SK-N-SH treated with all-trans-retinoic acid at 6 μM for 48 hours (cell line): Measurements from ENCODE around the gene TAF12.
"Not testable (repeated sequence)": the region's sequence is repeated elsewhere in the genome, so short reads cannot be mapped to it uniquely, and the experiment has no call there.

Source experiments
- ATAC-seq: fragments of 200-7000 bp; cut with Tn5 transposase; 3 replicates; pipeline ENCODE4 v1.9.1; 2020; ENCODE audit warnings: mild to moderate bottlenecking, moderate library complexity
- ARNTL ChIP-seq: fragments of 450-650 bp; formaldehyde crosslinking; IDR thresholded peaks from 2 replicates; pipeline ENCODE4 v1.5.0; 2020; ENCODE audit warnings: low read depth, mild to moderate bottlenecking, moderate library complexity, borderline replicate concordance
- CREB5 ChIP-seq: fragments of 250-450 bp; sonication (Bioruptor Pico); IDR thresholded peaks from 2 replicates; pipeline ENCODE4 v1.5.1; 2020; ENCODE audit warnings: low read depth, mild to moderate bottlenecking, moderate library complexity
- CSDC2 ChIP-seq: fragments of 250-450 bp; sonication (Bioruptor Pico); IDR thresholded peaks from 2 replicates; pipeline ENCODE4 v1.5.0; 2020; ENCODE audit warnings: mild to moderate bottlenecking, moderate library complexity
- CSRNP3 ChIP-seq: fragments of 250-450 bp; sonication (Bioruptor Pico); IDR thresholded peaks from 2 replicates; pipeline ENCODE4 v1.5.1; 2021; ENCODE audit warnings: mild to moderate bottlenecking, moderate library complexity
- ESRRG ChIP-seq: fragments of 250-450 bp; sonication (Bioruptor Pico); IDR thresholded peaks from 2 replicates; pipeline ENCODE4 v1.6.1; 2021; ENCODE audit warnings: mild to moderate bottlenecking
- ISL1 ChIP-seq: fragments of 250-450 bp; sonication (Bioruptor Pico); IDR thresholded peaks from 2 replicates; pipeline ENCODE4 v2.1.2; 2022; ENCODE audit warnings: mild to moderate bottlenecking, moderate library complexity
- OSR1 ChIP-seq: fragments of 250-450 bp; sonication (Bioruptor Pico); IDR thresholded peaks from 2 replicates; pipeline ENCODE4 v1.8.0; 2022; ENCODE audit warnings: moderate library complexity, mild to moderate bottlenecking, inconsistent platforms
- PATZ1 ChIP-seq: fragments of 250-450 bp; sonication (Bioruptor Pico); IDR thresholded peaks from 2 replicates; pipeline ENCODE4 v1.8.0; 2020; ENCODE audit warnings: mild to moderate bottlenecking, moderate library complexity, borderline replicate concordance
- PPARA ChIP-seq: fragments of 250-450 bp; sonication (Bioruptor Pico); IDR thresholded peaks from 2 replicates; pipeline ENCODE4 v1.5.0; 2020; ENCODE audit warnings: mild to moderate bottlenecking, borderline replicate concordance
- RARB ChIP-seq: fragments of 250-450 bp; sonication (Bioruptor Pico); IDR thresholded peaks from 2 replicates; pipeline ENCODE4 v1.8.0; 2021; ENCODE audit warnings: mild to moderate bottlenecking, moderate library complexity
- SNAI2 ChIP-seq: fragments of 250-450 bp; sonication (Bioruptor Pico); IDR thresholded peaks from 2 replicates; pipeline ENCODE4 v1.5.0; 2020; ENCODE audit warnings: mild to moderate bottlenecking, moderate library complexity
- TCF4 ChIP-seq: fragments of 250-450 bp; sonication (Bioruptor Pico); IDR thresholded peaks from 2 replicates; pipeline ENCODE4 v1.8.0; 2021; ENCODE audit warnings: mild to moderate bottlenecking, moderate library complexity, borderline replicate concordance
- TOX ChIP-seq: fragments of 250-450 bp; sonication (Bioruptor Pico); IDR thresholded peaks from 2 replicates; pipeline ENCODE4 v1.8.0; 2021; ENCODE audit warnings: mild to moderate bottlenecking, moderate library complexity, borderline replicate concordance
- ZC3H10 ChIP-seq: fragments of 250-450 bp; sonication (Bioruptor Pico); IDR thresholded peaks from 2 replicates; pipeline ENCODE4 v1.5.1; 2021; ENCODE audit warnings: mild to moderate bottlenecking, moderate library complexity
- ZFP3 ChIP-seq: fragments of 250-450 bp; sonication (Bioruptor Pico); IDR thresholded peaks from 2 replicates; pipeline ENCODE4 v1.5.0; 2020; ENCODE audit warnings: mild to moderate bottlenecking, moderate library complexity
- ZFP30 ChIP-seq: fragments of 450-650 bp; formaldehyde crosslinking; IDR thresholded peaks from 2 replicates; pipeline ENCODE4 v1.5.0; 2022; ENCODE audit warnings: mild to moderate bottlenecking, moderate library complexity
- ZNF565 ChIP-seq: fragments of 450-650 bp; formaldehyde crosslinking; conservative IDR thresholded peaks from 2 replicates; pipeline ENCODE4 v1.5.0; 2020; ENCODE audit warnings: low read depth, mild to moderate bottlenecking, moderate library complexity
- ZNF70 ChIP-seq: fragments of 450-650 bp; formaldehyde crosslinking; IDR thresholded peaks from 2 replicates; pipeline ENCODE4 v1.5.0; 2020; ENCODE audit warnings: mild to moderate bottlenecking, moderate library complexity
- ZNF8 ChIP-seq: fragments of 450-650 bp; formaldehyde crosslinking; IDR thresholded peaks from 2 replicates; pipeline ENCODE4 v1.5.0; 2020; ENCODE audit warnings: mild to moderate bottlenecking, moderate library complexity

TAF12 gene

GRCh38 chr1:28573564-28573963 is 69.3 kb downstream of the TAF12 start (continued):
- TF ChIP-seq CSDC2 (CRISPR knock-in tag) (no peak), ESRRG (CRISPR knock-in tag) (no peak)
- TF ChIP-seq, all 23 proteins: peak for 0

GRCh38 chr1:28572891-28573290 is 70.0 kb downstream of the TAF12 start:
- ATAC-seq, result not testable (repeated sequence)

- no peak for ATAC-seq
- TF ChIP-seq CSRNP3 (CRISPR knock-in tag) (no peak), ESRRG (CRISPR knock-in tag) (no peak), ARNTL (CRISPR knock-in tag) (no peak), SNAI2 (CRISPR knock-in tag) (no peak), ZFP3 (no peak), ZC3H10 (CRISPR knock-in tag) (no peak), TOX (no peak)
- TF ChIP-seq, all 23 proteins: peak for 0
Observed at GRCh38 chr1:28571911-28572310, 71.0 kb downstream of the TAF12 start.

- TF ChIP-seq RARB (no peak), CSDC2 (CRISPR knock-in tag) (no peak)
- ATAC-seq, result no peak
Observed at GRCh38 chr1:28566931-28567330, 75.9 kb downstream of the TAF12 start.

- TF ChIP-seq ESRRG (CRISPR knock-in tag) (no peak), ZFP30 (CRISPR knock-in tag) (no peak), TCF4 (CRISPR knock-in tag) (no peak), ISL1 (CRISPR knock-in tag) (no peak), ZNF70 (CRISPR knock-in tag) (no peak), PPARA (CRISPR knock-in tag) (no peak)
- ATAC-seq, result no peak
Observed at GRCh38 chr1:28565726-28566125, 77.1 kb downstream of the TAF12 start.

GRCh38 chr1:28565040-28565439 is 77.8 kb downstream of the TAF12 start:
- TF ChIP-seq ZFP30 (CRISPR knock-in tag) (no peak), SNAI2 (CRISPR knock-in tag) (no peak), ESRRG (CRISPR knock-in tag) (no peak), ZNF8 (CRISPR knock-in tag) (no peak), CSDC2 (CRISPR knock-in tag) (no peak), ZC3H10 (CRISPR knock-in tag) (no peak), TCF4 (CRISPR knock-in tag) (no peak), CSRNP3 (CRISPR knock-in tag) (no peak), CREB5 (no peak), OSR1 (CRISPR knock-in tag) (no peak), ZNF565 (CRISPR knock-in tag) (no peak), TOX (no peak), RARB (no peak), PPARA (CRISPR knock-in tag) (no peak), PATZ1 (CRISPR knock-in tag) (no peak), ISL1 (CRISPR knock-in tag) (no peak), ZFP3 (no peak)
- no peak for ATAC-seq
